Measurements from ENCODE around the gene ADAMTS17.

Gene ADAMTS17

DNA sequence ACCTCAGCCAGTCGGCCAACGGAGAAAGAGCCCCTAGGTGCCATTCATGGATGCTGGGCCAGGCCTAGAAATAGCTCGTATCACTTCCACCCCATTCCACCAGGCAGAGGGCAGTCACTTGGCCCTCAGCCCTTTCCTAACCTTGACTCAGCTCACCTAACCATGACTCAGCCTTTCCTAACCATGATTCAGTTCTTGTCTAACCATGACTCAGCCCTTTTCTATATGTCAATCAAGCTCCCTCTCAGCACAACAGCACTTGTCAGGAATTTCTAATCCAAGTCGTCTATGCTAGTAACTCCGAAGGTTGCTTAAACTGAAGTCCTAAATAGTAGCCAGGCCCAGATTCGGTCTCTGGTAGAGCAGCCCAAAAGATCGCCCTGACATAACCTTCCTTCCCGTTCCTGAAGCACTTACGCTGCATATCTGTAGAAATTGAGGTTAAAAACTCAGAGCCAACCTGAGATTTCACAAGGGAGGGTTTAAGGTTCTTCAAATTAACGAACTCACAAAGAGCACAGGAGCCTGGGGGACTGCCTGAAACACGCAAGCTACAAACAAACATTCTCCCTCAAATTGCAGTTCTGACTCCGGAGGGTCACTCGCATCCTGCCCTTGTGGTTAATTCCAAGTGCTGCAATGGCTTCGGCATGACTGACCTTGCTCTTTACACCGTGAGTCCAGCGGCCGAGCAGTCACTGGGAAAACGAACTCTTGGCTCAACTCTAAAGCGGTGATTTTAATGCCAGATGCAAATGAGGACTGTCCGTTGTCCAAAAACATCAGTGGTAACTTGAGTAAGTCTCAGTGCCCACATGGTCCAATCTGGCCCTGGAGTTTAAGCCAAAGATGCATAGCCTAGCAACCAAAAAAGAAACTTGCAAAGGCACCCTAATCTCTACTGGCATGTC is 99.9 kb downstream of the ADAMTS17 start:
- DNase-seq: peak; percentile 53
- in situ Hi-C loops (cut with HindIII; ENCODE audit: low pct_ligation_motif_present, low pct_unique_long_range_greater_than_20kb, low sequenced_read_pairs): no loop called here

DNA sequence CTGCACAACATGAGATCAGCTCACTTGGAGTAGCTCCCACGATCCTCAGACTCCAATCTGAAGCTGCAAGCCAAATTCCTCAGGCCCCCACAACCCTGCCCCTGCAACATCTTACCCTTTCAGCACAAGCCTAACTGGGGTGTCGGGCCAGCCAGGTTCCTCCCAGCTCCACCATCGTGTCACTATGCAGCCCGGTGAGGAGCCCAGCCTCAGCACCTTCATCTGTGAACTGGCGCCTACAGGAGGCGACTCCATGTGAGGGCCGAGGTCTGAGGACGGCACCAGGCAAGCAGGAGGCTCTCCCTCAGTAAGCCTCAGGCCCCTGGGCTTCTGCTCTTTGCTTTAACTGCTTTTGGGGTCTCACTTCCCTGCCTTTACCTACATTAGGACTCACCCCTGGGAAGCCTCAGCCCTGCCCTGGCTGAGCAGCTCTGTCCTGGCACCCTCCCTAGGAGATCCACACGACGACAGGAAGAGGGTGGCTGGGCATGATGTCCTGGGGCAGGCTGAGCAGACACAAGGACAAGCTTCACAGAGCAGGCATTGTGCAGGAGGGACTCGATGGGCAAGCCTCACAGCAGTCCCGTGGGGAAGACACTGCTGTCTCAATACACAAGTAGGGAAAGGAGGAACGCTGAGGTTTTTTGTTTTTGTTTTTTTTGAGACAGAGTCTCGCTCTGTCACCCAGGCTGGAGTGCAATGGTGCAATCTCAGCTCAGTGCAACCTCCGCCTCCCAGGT is 104.6 kb downstream of the ADAMTS17 start:
- in situ Hi-C loops (cut with HindIII; ENCODE audit: low pct_ligation_motif_present, low pct_unique_long_range_greater_than_20kb, low sequenced_read_pairs): no loop called here
- no peak for DNase-seq

DNA sequence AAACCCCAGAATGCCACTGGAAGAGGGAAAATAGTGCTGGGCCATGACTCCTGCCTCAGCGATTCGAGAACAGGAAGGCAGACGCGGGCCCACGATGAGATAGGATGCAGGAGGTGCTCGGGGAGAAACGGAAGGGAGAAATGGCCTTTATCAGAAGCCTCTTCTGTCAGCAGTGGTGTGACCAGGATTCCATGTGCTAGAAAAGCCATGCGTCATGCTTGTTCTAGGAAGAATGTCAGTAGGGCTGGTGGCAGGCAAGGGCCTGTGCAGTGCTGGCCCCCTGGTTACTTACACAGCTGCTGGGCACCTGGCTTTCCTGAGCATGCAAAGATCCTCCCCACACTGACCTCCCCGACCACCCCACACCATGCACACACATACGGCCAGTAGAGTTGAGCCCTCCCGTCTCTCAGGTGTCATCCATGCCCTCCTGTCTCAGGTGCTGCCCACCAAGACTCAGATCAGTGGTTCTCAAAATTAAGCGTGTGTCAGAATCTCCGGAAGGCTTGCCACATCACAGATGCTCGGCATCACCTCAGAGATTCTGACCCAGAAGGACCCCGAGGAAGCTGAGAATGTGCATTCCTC is 106.7 kb downstream of the ADAMTS17 start:
- in situ Hi-C loops (cut with HindIII; ENCODE audit: low pct_ligation_motif_present, low pct_unique_long_range_greater_than_20kb, low sequenced_read_pairs): no loop called here
- DNase-seq: no peak

DNA sequence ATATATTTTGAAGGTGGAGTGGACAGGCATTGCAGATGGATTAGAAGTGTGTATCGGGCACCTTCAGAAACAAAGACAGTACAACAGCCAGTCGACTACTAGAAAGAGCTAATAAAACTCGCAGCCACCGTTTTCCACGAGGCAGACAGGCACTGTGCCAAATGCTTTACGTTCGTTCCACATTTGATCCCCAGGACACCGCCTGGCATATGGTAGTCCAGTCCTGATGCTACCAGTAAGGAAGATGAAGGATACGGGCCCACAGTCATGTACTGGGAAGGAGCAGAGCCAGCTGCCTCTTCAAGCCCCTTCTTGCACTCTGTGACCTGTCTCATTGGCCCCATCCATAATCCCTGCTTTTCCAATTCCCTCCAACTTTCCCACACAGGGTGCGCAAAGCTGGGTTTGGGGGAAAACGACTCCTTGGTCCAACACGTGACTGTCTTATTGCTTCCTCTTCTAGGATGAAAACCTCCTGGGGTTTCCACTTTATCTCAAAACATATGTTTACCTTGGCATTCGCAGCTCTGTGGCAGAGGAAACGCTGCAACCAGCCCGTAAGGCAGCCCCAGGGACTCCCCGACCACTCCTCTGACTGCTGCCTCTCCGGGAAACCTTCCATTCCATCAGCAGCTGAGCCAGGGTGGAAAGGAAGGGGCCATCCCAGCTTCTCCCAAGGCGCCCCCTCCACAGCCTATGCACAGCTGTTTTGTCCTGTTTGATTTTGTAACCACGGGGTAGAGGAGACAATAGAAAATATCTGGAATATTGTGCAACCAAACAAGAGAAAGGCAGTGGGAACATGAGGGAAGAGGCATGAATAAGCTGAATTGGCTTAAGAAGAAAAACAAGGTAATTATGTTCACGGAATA is 107.4 kb downstream of the ADAMTS17 start:
- in situ Hi-C loops (cut with HindIII; ENCODE audit: low pct_ligation_motif_present, low pct_unique_long_range_greater_than_20kb, low sequenced_read_pairs): no loop called here
- no peak for DNase-seq

DNA sequence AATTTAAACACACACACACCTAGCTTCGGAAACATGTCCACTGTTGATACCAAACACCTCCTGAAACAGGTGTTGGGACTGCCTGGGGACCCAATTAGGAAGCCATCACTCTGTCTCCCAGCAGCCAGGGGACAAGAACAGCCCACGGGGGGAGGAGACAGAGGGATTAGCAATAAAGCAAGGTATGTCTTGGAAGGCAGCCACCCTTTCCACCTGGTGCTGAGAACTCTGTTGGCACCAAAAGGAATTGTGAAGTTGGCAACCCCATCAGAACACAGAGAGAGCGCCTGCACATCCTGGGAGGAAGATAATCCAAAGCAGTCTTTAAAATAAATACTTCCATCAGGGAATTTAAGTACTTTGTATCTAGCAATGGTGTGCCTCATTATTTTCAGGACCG is 111.0 kb downstream of the ADAMTS17 start:
- DNase-seq: no peak
- in situ Hi-C loops (cut with HindIII; ENCODE audit: low pct_ligation_motif_present, low pct_unique_long_range_greater_than_20kb, low sequenced_read_pairs): no loop called here

DNA sequence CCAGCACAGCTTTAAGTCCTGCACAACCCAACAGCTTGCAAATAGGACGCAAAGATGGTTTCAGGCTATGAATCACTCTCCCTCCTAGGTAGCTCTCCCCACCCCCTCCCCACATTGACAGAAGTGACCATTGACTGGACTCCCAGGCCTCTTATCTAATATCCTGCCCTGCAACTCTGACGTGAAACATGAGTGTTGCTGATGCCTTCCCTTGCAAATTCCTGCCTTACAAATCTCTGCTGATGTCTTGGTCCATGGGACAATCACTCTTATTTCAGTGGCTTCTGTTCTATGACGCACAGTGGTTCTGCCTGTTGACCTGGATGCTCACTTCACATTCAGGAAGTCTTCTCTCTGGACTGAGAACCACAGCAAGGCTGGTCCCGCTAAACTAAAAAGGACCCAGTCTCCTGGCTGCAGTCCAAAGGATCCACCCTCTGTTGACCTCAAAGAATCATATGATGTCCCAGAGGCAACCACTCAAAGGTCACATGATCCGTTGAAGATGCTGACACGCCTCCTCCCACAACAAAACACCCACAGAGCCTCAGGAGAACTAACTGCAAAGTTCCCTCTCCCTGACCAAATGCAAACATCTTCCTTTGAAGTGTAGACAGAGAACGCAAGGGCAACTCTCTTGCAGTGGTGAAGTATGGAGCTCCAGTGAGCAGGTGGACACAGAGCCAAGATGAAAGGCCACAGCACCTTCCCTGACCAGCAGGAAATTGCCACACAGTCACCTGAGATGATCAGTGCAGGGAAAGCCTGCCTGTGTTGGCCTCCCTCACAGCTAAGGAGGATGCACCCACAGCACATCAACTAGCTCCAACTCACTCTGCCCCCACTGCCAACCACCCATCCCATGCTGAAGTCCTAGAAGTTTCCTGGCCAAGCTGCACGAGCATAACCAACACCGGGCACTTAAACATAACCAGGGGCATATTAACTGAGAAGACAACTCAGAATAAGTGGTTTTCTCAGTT is 112.3 kb downstream of the ADAMTS17 start:
- in situ Hi-C loops (cut with HindIII; ENCODE audit: low pct_ligation_motif_present, low pct_unique_long_range_greater_than_20kb, low sequenced_read_pairs): no loop called here
- no peak for DNase-seq

DNA sequence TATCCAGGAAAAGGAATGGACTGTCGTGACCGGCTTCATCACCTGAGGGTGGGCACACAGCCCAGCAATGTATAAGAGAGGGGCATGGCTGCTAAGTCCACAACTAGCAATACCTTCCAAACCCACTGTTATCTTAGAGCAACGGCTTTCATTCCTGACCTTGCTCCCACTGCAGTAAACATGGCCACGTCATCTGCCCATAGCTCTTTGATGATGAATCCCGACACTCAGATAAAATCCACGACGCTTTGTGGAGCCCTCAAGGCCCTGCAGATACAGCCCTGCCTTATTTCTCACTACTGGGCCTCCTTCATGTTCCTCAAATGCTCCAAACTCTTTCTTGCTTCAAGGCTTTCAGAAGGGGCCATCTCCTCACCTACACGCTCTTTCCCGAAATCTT is 114.0 kb downstream of the ADAMTS17 start:
- DNase-seq: no peak
- in situ Hi-C loops (cut with HindIII; ENCODE audit: low pct_ligation_motif_present, low pct_unique_long_range_greater_than_20kb, low sequenced_read_pairs): no loop called here

DNA sequence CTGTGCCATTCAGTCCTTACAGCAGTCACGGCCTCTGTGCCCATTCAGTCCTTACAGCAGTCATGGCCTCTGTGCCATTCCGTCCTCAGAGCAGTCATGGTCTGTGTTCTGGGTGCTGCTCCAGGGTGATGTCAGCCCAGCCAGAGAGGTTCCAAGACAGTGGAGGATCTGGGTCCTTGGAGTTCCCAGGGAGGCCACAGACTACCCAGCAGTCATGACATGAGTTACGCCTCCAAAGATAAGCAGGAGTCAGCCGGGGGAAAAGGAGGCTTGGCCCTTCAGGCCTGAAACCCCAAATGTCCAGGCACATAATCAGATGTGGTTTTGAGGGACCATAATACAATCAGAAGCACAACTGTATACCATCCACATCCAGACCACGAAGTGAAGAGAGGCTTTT is 115.7 kb downstream of the ADAMTS17 start:
- in situ Hi-C loops (cut with HindIII; ENCODE audit: low pct_ligation_motif_present, low pct_unique_long_range_greater_than_20kb, low sequenced_read_pairs): no loop called here
- DNase-seq: no peak

DNA sequence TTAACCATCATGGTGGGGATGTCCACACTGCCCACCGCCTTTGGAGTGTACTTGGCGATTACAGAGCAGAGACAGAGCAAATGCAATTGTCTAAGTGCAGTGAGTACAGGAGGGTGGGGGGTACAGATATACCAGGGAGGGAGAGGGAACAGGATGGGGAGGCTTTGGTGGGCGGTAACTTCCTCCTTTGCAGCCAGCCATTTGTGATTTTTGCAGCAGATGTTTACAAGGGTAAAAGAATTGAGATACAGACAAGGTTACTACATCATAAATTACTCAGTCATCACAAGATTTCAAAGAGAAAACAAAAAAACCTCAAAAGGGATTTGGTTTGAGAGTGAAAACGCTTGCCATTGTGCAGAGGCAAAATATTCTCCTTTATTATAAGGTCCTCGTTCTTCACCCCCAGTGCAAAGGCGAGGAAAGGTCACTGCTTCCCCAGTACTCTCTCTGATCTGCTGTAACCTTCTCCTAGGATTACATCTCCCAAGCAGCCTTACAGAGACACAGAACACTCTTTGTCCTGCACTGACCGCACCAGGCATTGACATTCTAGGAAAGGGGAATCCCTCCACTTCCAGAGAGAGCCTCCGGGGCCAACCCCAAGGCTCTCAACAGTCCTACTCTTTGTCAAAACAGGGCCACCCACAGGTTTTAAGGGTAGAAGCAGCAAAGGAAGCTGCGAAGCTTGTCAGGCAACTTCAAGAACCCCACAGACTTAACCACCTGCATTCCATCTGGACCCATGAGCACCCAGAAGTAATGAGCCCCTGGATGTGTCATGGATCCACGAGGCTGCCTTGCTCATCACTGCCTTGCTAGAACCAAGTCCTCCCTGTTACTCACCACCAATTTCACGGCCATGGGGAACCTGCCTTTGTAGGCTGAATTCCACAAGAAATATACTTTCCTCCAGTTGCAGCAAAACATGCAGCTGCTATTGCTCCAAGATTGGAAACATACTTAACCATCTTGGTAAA is 117.3 kb downstream of the ADAMTS17 start:
- in situ Hi-C loops (cut with HindIII; ENCODE audit: low pct_ligation_motif_present, low pct_unique_long_range_greater_than_20kb, low sequenced_read_pairs): no loop called here
- DNase-seq: no peak

DNA sequence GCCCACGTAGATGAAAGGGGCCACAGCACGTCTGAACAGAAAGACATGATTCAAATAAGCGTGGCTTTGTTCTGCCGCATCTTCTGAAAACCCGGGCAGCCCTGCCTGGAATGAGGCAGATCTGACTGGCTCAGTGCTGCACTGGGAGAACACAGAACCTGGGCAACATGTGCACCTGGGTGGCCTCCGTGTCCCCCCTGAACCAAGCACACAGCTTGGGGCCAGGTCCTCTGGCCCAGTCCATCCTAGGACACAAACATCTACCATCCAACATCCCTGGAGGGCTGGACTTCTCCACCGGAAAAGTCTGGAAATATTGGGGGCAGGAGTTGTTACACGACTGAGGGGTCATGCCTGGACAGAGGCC is 119.4 kb downstream of the ADAMTS17 start:
- DNase-seq: no peak
- in situ Hi-C loops (cut with HindIII; ENCODE audit: low pct_ligation_motif_present, low pct_unique_long_range_greater_than_20kb, low sequenced_read_pairs): no loop called here

DNA sequence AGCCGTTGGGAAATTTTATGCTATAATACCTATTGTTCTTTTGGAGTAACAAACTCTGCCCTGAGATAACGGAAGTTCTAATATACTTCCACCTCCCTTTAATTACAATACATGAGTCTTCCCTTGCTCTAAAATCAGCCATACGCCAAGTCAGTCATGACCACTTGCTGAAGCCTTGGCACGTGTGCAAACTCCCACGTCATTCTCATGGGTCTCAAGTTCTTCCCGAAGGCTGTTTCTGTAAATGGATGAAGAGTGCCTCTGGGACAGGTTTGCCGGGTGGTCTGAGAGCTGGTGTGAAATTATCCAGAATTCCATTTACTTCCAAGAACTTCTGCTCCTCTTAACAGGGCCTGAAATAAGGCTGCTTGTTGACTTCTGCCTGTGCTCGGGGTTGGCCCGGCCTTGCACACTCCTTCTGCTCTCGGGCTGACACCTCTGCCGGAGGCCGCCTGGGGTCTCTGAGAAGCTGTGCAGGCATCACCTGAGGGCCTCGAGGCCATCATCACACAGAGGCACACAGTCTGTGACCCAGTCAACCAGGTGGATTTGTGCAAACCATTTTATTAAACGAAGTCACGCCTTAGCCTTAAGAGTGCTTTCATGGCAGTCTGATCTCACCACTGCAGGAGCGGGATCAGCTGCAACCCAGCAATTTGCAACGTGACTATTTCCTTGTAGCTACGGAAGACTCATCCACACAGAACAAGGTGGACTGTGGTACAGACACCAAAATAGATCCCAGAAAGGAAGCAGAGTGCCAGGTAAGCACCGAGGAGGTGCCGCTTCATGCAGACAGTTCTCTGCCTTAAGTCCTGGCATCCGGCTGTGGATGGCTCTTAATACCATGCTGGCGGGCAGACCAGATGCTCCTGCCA is 120.1 kb downstream of the ADAMTS17 start:
- in situ Hi-C loops (cut with HindIII; ENCODE audit: low pct_ligation_motif_present, low pct_unique_long_range_greater_than_20kb, low sequenced_read_pairs): no loop called here
- no peak for DNase-seq

DNA sequence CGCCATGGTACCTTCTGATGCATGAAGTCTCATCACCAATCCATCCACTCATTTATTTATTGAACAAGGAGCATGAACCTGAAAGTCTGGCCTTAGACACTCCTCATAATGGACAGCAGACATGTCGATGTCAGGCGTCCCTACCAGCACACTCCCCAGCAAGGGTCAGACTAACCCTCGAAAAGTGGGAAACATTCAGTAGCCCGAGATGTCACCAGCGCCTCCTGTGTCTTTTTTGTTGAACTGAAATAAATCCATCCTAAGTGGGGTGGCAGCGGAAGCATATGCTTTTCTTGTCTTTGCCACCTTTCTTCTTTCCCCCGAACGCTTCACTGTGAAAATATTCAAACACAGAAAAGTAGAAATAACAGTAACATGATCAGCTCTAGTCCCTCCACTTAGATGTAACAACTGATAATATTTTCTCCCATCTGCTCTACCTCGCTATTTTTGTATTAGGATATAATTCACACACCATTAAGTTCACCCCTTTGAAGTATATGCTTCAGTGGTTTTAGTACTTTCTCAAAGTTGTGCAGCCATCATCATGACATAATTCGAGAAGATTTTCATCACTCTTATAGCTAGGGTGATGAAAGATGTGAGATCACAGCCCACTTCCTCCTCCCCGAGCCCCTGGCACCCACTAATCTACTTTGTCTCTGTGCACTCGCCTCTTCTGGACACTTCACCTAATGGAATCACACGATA is 121.6 kb downstream of the ADAMTS17 start:
- in situ Hi-C loops (cut with HindIII; ENCODE audit: low pct_ligation_motif_present, low pct_unique_long_range_greater_than_20kb, low sequenced_read_pairs): no loop called here
- no peak for DNase-seq

DNA sequence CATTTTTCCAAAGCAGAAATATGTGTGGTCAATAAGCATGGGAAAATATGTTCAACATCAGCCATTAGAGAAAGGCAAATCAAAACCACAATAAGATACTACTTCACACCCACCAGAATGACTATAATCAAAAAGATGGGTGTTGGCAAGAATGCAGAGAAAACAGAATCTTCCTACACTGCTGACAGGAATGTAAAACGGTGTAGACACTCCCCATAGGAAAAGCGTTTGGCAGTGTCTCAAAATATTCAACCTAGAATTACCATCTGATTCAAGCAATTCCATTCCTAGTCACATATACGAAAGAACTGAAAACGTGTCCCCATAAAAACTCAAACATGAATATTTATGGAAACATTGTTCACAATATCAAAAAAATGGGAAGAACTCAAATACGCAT is 123.3 kb downstream of the ADAMTS17 start:
- DNase-seq: no peak
- in situ Hi-C loops (cut with HindIII; ENCODE audit: low pct_ligation_motif_present, low pct_unique_long_range_greater_than_20kb, low sequenced_read_pairs): no loop called here

DNA sequence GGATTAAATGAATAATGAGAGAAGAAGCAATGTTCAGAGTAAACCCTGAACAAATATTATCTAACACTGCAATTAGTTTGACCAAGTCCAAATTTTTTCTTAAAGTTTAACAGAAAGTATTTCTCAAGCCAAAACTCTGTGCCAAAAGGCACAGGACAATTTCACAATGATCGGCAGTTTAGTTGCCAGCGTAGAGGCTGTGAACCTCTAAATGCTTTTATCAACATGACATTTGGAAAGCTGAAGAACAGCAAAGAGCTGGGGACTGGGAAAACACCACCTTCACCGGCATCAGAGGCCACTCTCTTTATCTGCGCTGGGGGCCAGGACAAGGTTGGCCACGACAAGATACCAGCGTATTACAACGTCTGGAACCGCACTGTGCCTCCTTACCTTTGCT is 125.6 kb downstream of the ADAMTS17 start:
- no peak for DNase-seq
- in situ Hi-C loops (cut with HindIII; ENCODE audit: low pct_ligation_motif_present, low pct_unique_long_range_greater_than_20kb, low sequenced_read_pairs): no loop called here

DNA sequence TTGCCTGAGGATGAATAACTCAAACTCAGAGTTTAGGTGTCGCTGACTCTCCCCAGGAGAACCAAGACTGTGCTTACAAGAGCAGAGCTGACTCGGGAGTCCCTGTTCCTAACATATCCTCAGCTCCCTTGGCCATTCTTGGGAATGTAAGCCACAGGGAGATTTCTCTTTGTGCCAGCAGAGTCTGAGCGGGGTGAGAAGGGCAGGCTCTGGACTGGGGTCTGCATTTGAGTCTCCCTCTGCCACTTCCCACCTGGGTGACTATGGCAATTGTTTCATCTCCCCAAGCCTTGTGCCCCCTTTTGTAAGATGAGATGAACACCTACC is 126.0 kb downstream of the ADAMTS17 start:
- no peak for DNase-seq
- in situ Hi-C loops (cut with HindIII; ENCODE audit: low pct_ligation_motif_present, low pct_unique_long_range_greater_than_20kb, low sequenced_read_pairs): no loop called here
